ENCODE data around the gene SEMA4B. TPM values are rescaled to one million over a fixed set of nuclear protein-coding genes. Genes with fewer than 3 reads are reported as not detected.
A peak's percentile ranks its signal among the peaks of the same experiment; 100 is the strongest.

The SEMA4B gene
- total and polyA plus RNA-seq, 2 experiments from 2014 or later, result 16.7 to 48.2 TPM

GRCh38 chr15:90266061-90266431 is 64.9 kb downstream of the SEMA4B start:
- peak overlapping the region; percentile 89 for H3K4me2 ChIP-seq
- Mint-ChIP-seq H3K9me3 (no peaks in the 10 kb centered on the region), H3K36me3 (ENCODE audit: low read depth) (peaks cover 45% of the 10 kb centered on the region), H3K4me1 (peaks cover 28% of the 10 kb centered on the region), H3K4me3 (peak overlapping the region; percentile 98), H3K27ac (peak overlapping the region; percentile 99), H3K27me3 (ENCODE audit: insufficient read depth, low read depth, poor library complexity) (peaks cover 14% of the 10 kb centered on the region)
- peak overlapping the region; percentile 76 for H3K4me3 ChIP-seq
- peak overlapping the region; percentile 96 for H3K27ac ChIP-seq (ENCODE audit: low read depth)
- peaks cover 20% of the 10 kb centered on the region for H3K4me1 ChIP-seq (ENCODE audit: insufficient read depth)
- peaks cover 32% of the 10 kb centered on the region for H4K20me1 ChIP-seq (replicated peaks; ENCODE audit: insufficient read depth)
- peaks cover 13% of the 10 kb centered on the region; the same call in 1 of the 2 replicates for H3F3A ChIP-seq (replicated peaks; ENCODE audit: low read depth)
- ATAC-seq (peak; percentile 58), DNase-seq (ENCODE audit: low spot score) (peak; percentile 70)
- peak overlapping the region; percentile 93 for H2AFZ ChIP-seq
- peaks cover 14% of the 10 kb centered on the region; the same call in 1 of the 2 replicates for H3K36me3 ChIP-seq (ENCODE audit: insufficient read depth)
- no peaks in the 10 kb centered on the region for H3K27me3 ChIP-seq (ENCODE audit: insufficient read depth)
- peaks cover 56% of the 10 kb centered on the region for H3K79me2 ChIP-seq (replicated peaks; ENCODE audit: insufficient read depth)
- no peaks in the 10 kb centered on the region for H3K9me2 ChIP-seq (ENCODE audit: insufficient read depth)
- TF ChIP-seq JUNB (IDR thresholded peaks at IDR 0.05; ENCODE audit: unreplicated experiment), result no peak
- TF ChIP-seq CREB1 (CRISPR knock-in tag; IDR thresholded peaks at IDR 0.05; ENCODE audit: low read depth), result no peak
- TF ChIP-seq CTCF (conservative IDR thresholded peaks at IDR 0.05; ENCODE audit: low read depth in 2 of 2), result no peak
- no peak for TF ChIP-seq ETS1 (IDR thresholded peaks at IDR 0.05)
- TF ChIP-seq REST (IDR thresholded peaks at IDR 0.05; ENCODE audit: unreplicated experiment), result no peak
- TF ChIP-seq EZH2phosphoT487 (IDR thresholded peaks at IDR 0.05; ENCODE audit: unreplicated experiment), result no peak
- TF ChIP-seq ZNF331 (CRISPR knock-in tag; IDR thresholded peaks at IDR 0.05; ENCODE audit: low read depth), result no peak
- no peak for TF ChIP-seq NANOG (IDR thresholded peaks at IDR 0.05; ENCODE audit: borderline replicate concordance)
- TF ChIP-seq EZH2 (IDR thresholded peaks at IDR 0.05; ENCODE audit: low read depth, unreplicated experiment), result no peak
- TF ChIP-seq POLR2AphosphoS5 (IDR thresholded peaks at IDR 0.05; ENCODE audit: low read depth), result no peak
- no peak for TF ChIP-seq ZNF114 (CRISPR knock-in tag; IDR thresholded peaks at IDR 0.05)
- no peak for TF ChIP-seq ZNF462 (CRISPR knock-in tag; IDR thresholded peaks at IDR 0.05)
- no peak for TF ChIP-seq STAT1 (IDR thresholded peaks at IDR 0.05; ENCODE audit: unreplicated experiment)

Data from GM23338 (cell line).